GM21526 (cell line): ENCODE results near the gene CPA3.
A peak's percentile ranks its signal among the peaks of the same experiment; 100 is the strongest.

ENCODE experiments used
- ATAC-seq: cut with Tn5 transposase; IDR thresholded peaks from one replicate; pipeline ENCODE4 v1.9.1; 2021; ENCODE audit warnings: moderate library complexity; ENCODE audit not compliant: unreplicated experiment, low FRiP score

CPA3 gene

DNA sequence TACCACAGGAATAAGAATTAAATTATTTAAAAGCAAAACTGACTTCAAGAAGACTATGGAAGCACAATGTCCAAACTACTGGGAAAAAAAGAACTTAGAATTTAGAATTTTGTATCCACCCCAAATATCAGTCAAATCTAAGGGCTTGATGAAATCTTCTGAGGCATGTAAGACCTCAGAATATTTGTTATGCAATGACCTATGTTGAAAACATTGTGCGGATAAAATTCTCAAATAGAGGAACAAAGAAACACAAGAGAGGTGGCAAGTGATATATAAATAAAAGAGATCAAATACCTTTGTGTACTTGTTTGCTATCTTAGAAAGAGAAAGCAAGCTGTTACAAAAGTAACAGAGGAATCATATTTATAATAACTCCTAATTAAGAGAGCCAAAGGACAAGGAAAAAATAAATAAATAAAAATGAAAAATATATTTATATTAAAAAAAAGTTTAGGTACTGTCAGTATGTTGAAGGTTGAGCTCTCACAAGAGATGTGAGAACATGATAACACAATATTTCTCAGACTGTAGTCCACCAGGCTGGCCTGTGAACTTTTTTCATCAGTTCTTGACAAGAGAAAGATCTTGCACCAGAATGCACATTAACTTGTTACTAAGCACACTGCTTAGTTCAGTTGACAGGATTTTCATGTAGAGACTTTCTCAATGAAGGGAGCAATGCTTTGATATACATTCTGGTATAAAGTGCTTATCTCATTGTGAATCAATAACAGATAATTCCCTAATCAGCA is 50.0 kb downstream of the CPA3 start:
- ATAC-seq = no peak

DNA sequence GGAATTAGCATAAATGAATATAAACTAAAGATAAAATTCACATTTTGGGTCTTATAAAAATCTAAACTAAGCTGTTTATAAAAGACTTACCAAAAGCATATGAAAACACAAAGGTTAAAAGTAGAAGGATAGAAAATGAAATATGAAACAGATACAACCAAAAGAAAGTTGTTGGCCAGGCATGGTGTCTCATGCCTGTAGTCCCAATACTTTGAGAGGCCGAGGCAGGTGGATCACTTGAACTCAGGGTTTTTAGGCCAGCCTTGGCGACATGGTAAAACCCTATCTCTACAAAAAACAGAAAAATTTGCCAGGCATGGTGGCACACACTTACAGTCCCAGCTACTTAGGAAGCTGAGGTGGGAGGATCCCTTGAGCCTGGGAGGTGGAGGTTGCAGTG is 51.0 kb downstream of the CPA3 start:
- ATAC-seq = no peak

DNA sequence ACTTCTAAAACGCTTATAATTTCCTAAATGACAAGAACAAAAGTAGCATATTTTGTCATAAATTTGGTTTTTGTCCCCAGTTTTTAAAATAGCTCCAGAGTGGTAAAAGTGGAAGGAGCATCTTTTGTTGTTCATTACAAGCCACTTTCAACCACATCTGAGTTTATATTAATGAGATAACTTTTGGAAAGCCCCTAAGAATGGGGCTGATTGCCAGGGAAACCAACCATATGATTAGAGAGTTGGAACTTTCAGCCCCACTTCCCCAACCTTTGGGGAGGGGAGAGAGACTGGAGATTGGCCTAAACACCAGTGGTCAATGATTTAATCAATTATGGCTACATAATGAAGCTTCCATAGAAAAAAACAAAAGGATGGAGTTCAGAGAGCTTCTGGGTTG is 57.4 kb downstream of the CPA3 start:
- ATAC-seq = no peak

DNA sequence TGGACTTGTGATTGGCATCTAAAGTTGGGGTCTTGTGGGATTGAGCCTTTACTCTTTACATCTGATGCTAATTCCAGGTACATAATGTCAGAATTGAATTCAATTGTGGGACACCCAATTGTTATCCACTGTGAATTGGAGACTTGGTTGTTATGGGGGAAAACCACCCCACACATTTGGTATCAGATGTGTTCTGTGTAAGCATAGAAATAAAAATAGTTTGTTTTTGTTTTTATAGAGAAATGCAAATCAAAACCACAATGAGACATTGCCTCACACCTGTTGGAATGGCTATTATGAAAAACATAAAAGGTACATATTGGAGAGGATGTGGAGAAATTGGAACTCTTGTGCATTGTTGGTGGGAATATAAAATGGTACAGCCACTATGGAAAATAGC is 58.5 kb downstream of the CPA3 start:
- no peak for ATAC-seq

DNA sequence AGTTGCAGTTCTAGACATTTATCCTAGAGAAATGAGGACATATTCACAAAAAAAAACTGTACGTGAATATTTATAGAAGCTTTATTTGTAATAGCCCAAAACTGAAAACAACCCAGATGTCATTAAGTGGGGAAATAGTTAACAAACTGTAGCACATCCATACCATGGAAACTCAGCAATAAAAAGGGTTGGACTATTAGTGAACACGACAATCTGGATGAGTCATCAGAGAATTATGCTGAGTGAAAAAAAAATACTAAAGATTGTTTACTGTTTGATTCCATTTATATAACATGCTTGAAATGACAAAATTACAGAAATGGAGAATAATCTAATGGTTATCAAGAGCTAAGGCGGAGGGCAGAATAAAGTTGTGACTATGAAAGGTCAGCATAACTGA is 59.5 kb downstream of the CPA3 start:
- no peak for ATAC-seq

DNA sequence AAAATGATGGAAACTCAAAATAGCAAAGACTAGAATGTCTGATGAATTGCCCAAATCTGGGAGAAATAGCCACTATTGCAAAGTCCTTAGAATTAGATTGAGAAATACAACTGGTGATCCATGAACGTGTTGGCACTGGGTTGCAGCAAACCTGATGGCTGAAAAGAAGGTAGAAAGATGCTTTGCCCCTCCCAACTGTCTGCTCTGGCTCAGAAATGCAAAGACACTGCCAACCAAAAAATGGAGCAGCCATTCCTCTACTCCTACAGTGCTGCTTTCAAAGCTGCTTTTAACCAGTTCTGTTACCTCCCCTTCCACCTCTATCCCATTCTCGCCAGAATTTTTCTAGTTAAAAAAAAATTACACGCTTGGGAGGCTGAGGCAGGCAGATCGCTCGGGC is 60.7 kb downstream of the CPA3 start:
- no peak for ATAC-seq

DNA sequence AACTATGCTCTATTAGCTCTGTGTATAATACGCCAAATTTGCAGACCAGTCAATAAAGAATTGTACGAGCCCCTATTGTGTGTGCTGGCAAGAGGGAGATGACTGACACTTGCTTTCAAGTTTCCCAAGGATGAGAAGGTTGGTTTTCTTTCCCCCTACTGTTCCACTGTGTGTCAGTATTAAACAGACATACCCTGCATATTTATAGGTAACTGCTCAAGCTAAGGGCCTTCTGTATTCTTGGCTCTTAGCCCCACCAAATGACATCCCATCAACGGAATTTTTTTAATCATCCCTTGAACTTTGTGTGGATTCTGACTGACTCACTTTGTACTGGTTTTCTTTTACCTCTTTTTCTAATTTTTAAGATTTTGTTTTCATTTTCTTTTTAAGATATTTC is 65.7 kb downstream of the CPA3 start:
- ATAC-seq = no peak

DNA sequence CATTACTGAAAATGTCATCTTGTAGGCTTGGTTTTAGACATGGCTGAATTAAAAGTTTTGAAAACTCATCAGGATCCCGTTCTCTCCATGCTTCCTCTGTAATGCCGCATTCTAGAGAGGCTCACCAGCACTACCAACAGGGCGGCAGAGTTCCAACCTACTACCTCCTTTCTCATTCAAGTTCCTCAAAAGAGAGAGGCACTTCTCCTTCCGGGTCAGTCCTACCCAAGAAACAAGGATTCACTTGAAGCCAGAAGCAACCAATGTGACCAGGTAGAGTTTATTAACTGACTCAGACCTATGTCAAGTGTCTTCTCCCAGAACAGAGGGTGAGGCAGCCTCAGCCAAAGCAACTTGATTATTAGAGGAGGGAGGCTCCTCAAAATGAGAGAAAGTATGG is 66.5 kb downstream of the CPA3 start:
- ATAC-seq = no peak

DNA sequence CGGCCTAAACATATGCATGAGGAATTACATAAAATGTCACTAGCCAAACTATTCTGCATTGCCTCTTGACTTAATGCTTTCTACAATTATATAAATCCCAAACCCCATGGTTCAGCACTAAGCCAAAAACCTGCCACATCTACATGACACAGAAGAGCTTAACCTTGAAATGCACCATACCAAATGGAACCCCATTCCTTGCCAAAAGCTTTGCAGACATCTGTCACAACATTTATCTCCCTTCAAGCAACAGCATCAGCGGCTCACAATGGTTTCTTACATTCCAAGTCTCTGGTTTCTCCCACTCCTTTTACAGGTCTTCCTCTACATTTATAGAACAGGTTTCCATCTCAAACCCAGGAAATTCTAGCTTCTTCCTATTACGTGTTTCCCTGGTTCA is 67.9 kb downstream of the CPA3 start:
- no peak for ATAC-seq

DNA sequence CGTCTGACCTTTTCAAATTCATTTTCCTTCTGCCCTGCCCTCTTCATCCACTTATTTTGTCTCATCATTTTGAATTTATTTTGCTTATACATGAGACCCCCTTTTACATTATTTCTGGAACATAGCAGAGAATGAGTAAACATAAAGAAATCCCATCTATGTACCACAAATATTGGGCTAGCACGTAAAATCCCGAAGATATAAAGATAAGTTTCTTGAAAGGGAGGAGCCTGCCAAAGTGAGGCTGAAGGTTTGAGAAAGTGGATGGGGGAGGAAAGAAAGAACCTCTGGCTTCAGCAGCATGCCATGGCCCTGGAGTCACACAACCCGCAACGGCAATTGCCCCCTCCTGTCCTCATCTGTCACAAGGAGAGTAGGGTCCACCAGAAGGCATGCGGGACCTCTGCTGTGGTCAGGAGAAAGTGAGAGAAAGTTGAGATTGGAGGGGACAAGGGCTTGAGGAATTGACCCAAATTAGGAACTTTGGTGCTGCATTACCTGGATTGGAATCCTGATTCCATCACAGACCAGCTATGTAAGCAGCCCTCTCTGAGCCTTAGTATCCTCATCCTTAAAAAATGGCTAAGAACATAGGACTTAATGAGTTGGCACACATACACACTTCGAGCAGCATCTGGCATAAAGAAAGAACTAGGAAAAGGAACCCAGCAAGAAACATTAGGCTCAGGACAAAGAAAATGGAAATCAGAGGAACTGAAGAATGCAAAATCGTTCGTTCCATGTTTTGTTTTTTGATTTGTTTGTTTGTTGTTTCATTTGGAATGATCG is 72.6 kb downstream of the CPA3 start:
- ATAC-seq = no peak

DNA sequence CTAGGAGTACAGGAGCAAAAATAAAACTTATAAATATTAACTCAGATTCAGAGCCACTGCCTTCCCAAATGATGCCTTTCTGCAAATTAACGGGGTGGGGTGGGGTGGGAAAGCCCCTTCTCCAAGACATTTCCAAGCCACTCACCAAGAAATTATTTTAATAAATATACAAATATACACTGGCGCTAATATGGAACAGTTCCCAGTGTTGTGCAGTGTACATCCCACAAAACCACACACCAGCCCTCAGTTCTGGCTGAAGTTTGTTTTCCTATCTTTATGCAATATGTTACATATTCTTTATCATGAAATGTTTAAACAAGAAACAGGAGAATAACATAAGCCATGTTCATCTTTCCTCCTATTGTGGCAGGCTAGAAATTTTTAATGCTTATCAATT is 73.2 kb downstream of the CPA3 start:
- ATAC-seq = no peak

DNA sequence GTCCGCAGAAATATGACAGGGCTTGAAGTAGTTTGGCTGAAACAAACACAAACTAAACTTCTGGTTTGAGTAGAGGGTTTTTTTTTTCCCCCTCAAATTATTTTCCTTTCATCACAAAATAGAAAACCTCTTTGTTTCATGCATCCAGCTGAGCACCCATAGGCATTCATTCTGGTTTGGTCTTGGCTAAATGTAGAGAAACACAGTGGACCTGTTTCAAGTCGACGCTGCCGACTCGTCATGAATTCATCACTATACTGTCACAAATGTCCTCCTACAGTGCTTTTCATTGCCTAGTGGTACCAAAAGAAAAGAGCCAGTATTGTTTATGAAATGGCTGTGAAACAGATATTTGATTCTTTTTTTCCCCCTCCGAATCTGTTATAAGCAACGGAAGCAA is 73.8 kb downstream of the CPA3 start:
- ATAC-seq = no peak

DNA sequence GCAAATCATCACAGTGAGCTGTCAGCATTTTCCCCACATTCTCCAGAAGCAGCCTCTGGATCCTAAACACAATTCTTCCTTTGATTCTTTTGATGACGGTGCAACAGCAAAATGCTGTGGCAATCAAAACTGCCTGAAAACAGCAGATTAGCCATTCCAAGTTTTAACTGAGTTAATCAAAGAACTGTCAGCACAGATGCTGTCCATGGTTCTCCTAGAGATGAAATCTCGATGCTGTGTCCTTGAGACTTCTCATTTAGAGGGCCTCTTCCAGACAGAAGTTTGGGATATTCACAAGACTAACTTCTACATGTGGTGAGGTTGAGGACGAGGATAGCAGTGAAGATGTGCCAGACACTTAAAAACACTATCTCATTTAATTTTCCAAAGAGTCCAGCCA is 75.9 kb downstream of the CPA3 start:
- ATAC-seq = no peak

DNA sequence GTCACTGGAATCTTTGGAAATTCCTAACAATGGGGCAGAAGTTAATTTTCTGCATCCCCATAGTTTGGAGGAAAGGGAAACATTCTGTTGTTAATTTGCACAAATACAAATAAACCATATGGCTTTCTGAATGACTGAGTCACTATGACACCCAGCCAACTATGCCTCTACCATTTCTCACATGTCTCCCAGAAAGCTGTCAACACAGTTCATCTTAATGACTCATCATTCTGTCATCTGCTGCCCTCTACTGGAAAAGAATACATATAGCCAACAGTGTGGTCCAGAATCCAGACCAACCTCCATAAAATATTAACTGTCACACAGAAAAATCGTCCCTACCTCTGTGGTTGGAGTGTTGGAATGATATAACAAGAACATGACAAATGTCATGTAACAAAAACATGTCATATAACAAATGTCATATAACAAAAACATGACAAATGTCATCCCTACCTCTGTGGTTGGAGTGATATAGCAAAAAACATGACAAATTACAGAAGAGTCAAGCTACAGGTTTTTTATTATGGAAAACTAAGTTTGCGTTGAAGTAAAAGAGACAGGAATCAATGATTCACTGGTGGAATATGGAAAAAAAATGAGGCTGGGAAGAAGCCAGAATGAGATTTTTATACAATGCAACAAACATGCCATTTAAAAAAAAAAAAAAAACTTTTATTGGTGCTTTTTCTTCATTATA is 78.6 kb downstream of the CPA3 start:
- peak; percentile 96 for ATAC-seq

DNA sequence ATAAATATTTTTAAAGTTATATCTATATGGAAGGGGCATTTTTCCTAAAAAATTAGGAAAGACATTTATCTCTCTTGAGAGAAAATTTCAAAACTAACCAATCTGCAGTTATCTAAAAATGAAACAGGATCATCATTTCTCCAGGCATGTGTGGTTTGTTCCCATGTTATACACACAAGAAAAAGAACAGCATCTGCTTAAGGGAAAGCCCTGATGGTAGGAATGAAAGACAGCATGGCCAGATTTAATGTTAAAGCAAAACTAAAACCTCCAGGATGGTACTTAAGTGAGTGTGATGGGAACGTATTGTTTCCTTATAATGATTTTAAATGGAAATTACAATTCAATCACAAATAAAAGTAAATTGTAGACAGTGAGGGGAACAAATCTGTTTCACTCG is 80.0 kb downstream of the CPA3 start:
- ATAC-seq = no peak
